ENCODE measurements around the gene TNP2. TPM values are rescaled to one million over a fixed set of nuclear protein-coding genes. Genes with fewer than 3 reads are reported as not detected.

TNP2 gene
- polyA plus RNA-seq, 6 donors from 2014 or later, result not detected

DNA sequence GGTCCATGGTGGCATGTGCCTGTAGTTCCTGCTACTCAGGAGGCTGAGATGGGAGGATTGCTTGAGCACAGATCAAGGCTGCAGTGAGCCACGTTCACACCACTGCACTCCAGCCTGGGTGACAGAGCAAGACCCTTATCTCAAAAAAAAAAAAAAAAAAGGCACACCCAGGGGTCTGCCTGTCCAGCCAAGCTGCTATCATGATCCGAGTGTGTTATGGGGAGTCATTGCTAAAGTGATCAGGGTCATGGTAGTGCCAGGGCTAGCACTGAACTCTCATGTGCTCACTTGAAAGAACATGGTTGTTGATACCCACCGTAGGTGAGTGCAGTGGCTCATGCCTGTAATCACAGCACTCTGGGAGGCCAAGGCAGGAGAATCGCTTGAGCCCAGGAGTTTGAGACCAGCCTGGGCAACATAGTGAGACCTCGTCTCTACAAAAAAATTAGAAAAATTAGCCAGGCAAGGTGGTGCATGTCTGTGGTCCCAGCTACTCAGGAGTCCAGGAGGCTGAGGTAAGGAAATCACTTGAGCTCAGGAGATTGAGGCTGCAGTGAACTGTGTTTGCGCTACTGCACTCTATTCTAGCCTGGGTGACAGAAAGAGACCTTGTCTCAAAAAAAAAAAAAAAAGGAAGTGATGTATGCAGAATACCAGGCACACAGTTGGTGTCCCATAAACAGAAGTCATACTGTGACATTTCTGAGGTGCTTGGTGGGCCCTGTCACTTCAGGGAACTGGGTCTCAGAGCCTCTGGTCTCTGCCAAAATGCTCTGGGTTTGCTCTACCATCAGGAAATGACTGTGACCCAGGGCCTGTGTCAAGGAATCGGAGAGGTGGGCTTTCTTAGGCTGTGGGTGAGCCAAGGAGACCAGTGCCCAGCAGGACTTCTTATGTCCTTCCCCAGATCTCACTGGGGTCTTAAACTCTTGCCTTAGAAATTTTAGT, 9.8 kb upstream of the TNP2 start:
- H3K4me3 Mint-ChIP-seq, result peak overlapping the region in 2 of 8 donors; percentile 21 to 35
- peaks cover 7 to 26% (median 18%) of the 10 kb centered on the region in 3 donors for H3K4me1 Mint-ChIP-seq
- ATAC-seq (ENCODE audit: low read depth in 2 of 2) (peak; percentile 93 to 94), DNase-seq (peak; percentile 19)
- H3K27me3 Mint-ChIP-seq, result peaks cover 0 to 8% (median 0%) of the 10 kb centered on the region in 3 donors
- peak overlapping the region; percentile 36 to 87 (median 78) for H3K27ac Mint-ChIP-seq
- H3K9me3 Mint-ChIP-seq, result peaks cover 0 to 2% (median 0%) of the 10 kb centered on the region in 7 donors
- no peaks in the 10 kb centered on the region for H3K36me3 Mint-ChIP-seq

DNA sequence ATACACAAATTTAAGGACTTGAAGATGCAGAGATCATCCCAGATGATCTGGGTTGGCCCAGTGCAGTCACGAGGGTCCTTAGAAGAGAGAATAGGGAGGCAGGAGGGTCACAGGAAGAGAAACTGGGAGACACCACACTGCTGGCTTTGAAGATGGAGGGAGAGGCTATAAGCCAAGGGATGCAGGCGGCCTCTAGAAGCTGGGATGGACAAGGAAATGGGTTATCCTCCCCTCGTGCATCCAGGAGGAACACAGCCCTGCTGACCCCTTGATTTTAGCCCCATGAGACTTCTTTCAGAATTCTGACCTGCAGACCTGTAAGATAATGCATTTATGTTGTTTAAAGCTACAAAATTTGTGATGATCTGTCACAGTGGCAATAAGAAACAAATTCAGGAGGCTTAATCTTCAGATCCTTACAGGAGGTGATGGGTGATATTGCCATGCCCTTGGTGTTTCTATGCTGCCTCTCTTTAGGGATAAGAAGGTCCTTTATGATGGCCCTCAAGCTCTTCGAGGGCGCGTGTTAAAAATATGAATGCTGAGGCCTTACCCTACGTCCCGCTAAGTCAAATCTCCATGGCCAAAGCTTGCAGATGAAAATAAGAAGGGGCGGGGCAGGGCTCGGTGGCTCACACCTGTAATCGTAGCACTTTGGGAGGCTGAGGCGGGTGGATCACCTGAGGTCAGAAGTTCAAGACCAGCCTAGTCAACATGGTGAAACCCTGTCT, 8.6 kb upstream of the TNP2 start:
- Mint-ChIP-seq H3K4me1 (peaks cover 7 to 26% (median 18%) of the 10 kb centered on the region in 3 donors), H3K9me3 (peaks cover 0 to 2% (median 0%) of the 10 kb centered on the region in 7 donors), H3K27me3 (peaks cover 0 to 8% (median 0%) of the 10 kb centered on the region in 3 donors), H3K36me3 (no peaks in the 10 kb centered on the region), H3K27ac (no peak overlapping the region), H3K4me3 (peak overlapping the region in 1 of 8 donors; percentile 32)
- no peak for ATAC-seq (ENCODE audit: low read depth in 2 of 2)
- DNase-seq, result no peak

DNA sequence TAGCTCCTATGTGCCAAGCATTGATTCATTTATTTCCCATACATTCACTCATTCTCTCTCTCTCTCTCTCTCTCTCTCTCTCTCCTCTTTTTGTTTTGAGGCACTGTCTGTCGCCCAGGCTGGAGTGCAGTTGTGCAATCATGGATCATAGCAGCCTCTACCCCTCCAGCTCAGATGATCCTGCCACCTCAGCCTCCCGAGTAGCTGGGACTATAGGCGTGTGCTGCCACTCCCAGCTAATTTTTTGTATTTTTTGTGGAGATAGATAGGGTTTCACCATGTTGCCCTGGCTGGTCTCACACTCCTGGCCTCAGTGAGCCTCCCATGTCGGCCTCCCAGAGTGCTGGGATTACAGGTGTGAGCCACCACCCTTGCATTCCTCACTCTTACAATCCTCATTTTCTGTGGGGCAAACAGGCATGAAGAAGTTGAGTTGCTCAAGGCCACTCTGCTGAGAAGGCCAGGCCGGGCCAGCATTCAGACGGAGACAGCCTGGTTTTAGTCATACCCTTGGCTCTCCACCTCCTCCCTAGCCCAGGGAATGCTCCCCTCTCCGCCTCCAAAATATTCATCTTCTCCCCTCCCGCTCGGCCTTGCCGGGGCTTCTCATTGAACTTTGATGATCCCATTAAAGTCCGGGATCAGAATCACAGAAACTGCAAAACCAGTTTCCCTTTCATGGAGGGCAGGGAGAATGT, 7.9 kb upstream of the TNP2 start:
- peaks cover 7 to 26% (median 18%) of the 10 kb centered on the region in 3 donors for H3K4me1 Mint-ChIP-seq
- H3K4me3 Mint-ChIP-seq, result peak overlapping the region in 1 of 8 donors; percentile 32
- H3K27me3 Mint-ChIP-seq, result peaks cover 0 to 8% (median 0%) of the 10 kb centered on the region in 3 donors
- peak overlapping the region in 1 of 6 donors; percentile 77 for H3K27ac Mint-ChIP-seq
- ATAC-seq (ENCODE audit: low read depth in 2 of 2) (no peak), DNase-seq (no peak)
- H3K9me3 Mint-ChIP-seq, result peaks cover 0 to 2% (median 0%) of the 10 kb centered on the region in 7 donors
- H3K36me3 Mint-ChIP-seq, result no peaks in the 10 kb centered on the region

DNA sequence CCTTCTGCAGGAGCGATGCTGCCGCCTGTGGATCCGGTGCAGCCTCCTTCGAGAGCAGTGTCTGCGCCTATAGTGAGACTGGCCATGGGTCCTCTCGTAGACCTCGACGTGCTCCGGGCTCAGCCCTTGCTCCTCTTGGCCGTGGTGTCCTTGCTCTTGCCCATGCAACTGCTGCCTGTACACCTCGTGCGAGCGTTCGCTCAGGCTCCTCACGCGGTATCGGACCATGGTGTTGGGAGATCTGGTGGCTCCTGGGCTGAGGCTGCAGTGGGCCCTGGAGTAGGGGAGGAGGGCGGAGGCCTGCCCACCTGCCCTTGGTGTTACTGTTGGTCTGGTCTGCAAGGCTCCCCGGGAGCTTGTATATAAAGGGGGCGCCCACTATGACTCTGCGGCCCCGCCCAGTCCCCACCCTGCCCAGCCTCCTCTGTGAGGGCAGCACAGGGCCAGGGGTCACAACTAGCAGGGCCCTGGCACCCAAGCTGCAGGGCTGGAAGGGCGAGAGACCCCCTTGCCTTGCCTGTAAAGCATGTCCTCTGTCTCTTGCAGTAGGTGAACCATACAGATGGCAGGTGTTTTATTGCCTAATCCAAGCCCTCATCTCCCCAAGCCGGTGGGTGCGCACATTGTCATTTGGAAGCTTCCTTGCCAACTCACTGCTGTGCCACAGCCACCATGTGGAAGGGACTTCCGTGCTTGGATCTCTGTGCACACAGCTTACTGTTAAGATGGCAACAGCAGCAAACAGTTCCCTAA, 7.2 kb upstream of the TNP2 start, which contains the start of gene PRM2:
Gene PRM2, minus strand, starts transcription at position 338 of the 753 bp plus-strand sequence. Its CDS starts 110 bp downstream, at position 228.
- Mint-ChIP-seq H3K27ac (peak within 1 kb of the TSS in 1 of 6 donors; percentile 77), H3K4me1 (peaks cover 7 to 25% (median 18%) of the 10 kb centered on the region in 3 donors), H3K4me3 (no peak within 1 kb of the TSS), H3K9me3 (peaks cover 0 to 2% (median 0%) of the 10 kb centered on the region in 7 donors), H3K36me3 (no peaks in the 10 kb centered on the region), H3K27me3 (peaks cover 0 to 8% (median 0%) of the 10 kb centered on the region in 3 donors)
- no peak for DNase-seq
- ATAC-seq (ENCODE audit: low read depth in 2 of 2), result no peak

DNA sequence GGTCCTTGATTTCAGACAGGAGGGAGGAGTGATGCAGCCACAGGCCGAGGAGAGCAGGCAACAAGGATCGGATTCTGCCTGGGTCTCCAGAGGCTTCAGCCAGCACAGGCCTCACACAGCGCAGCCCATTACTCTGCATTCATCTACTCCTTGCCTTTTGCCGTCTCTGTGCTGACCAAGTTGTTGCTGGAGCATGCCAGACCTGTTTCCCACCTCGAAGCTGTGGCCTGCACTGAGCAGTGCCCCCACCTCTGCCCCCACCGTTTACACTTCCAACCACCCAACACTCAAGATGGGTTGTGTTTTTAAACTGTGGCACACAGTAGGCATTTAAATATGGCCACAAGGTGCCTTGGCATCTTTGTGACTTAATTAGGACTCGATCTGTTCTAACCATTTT, 5.8 kb upstream of the TNP2 start:
- H3K27ac Mint-ChIP-seq, result no peak overlapping the region
- H3K9me3 Mint-ChIP-seq, result peaks cover 0 to 3% (median 0%) of the 10 kb centered on the region in 7 donors
- no peak for DNase-seq
- no peak for ATAC-seq (ENCODE audit: low read depth in 2 of 2)
- peaks cover 11 to 22% (median 16%) of the 10 kb centered on the region in 3 donors for H3K4me1 Mint-ChIP-seq
- H3K27me3 Mint-ChIP-seq, result peaks cover 0 to 8% (median 0%) of the 10 kb centered on the region in 3 donors
- no peak overlapping the region for H3K4me3 Mint-ChIP-seq
- no peaks in the 10 kb centered on the region for H3K36me3 Mint-ChIP-seq

DNA sequence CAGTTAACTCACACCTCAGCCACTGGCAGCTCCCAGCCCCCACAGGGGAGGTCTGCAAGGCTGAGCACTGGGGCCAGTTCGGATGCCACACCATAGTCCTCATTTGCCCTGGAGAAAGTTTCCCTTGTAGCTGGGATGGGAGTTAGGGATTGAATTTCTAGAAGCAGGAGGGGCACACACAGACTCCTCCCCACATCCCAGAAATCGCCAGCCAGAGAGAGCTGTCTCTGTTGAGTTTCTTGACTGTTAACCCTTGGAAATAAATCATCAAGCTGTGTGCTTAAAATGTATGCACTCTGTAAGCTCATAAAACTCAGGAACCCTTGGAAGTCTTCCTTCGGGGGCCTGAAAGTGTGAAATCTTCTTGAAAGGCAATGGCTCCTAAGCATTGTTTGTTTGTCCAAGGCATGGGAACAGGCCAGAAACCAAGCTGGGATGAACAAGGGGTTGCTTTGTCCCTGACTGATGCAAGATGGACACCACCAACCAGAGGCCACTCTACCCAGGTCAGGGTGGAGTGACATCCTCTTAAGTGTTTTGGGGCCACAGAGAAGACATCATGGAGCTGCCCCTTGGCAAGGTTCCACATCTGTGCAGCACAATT, 4.7 kb upstream of the TNP2 start:
- Mint-ChIP-seq H3K4me3 (no peak overlapping the region), H3K36me3 (no peaks in the 10 kb centered on the region), H3K27ac (peak overlapping the region in 1 of 6 donors; percentile 54), H3K9me3 (peaks cover 0 to 3% (median 0%) of the 10 kb centered on the region in 7 donors), H3K4me1 (peaks cover 4 to 11% (median 5%) of the 10 kb centered on the region in 3 donors), H3K27me3 (peaks cover 0 to 8% (median 0%) of the 10 kb centered on the region in 3 donors)
- ATAC-seq (ENCODE audit: low read depth in 2 of 2) (no peak), DNase-seq (no peak)

DNA sequence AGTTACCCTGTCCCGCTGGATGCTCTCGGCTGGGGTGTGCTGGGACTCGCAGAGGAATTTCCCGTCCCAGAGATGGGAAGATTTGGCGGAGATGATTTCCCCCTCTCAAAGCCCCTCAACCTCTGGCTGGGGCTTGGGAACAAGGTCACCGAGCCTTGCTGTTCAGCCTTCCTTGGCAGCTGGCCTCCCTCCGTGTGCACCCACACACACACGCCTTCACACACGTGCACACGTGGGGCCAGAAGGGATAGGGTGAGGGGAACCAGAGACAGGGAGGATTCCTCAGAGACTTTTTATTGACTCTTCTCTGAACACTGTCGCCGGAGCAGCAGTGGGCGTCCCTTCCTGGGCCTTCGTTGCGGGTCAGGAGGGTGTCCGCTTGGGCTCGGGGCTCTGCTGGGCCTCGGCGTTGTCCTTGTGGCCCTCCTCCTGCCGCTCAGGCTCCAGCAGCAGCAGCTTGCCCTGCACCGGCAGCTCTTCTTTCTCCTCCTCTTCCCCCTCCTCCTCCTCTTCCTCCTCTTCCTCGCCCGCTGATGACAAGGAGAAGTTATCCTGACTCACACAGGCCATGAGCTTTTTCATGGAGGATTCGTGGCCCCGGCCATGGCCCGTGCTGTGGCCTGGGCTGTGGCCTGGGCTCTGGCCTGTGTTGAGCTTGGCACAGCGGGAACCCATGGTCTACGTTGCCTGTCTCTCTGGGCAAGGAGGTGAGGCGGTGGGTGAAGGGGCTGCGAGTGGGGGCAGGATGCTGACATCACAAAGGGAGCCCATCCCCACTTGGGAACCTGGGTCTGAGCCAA, 4.0 kb upstream of the TNP2 start, which contains the start of gene PRM3:
Gene PRM3, minus strand, starts transcription at position 709 of the 800 bp plus-strand sequence. Its CDS starts 34 bp downstream, at position 675.
- H3K9me3 Mint-ChIP-seq, result peaks cover 0 to 4% (median 0%) of the 10 kb centered on the region in 7 donors
- peaks cover 0 to 5% (median 4%) of the 10 kb centered on the region in 3 donors for H3K4me1 Mint-ChIP-seq
- no peak for DNase-seq

DNA sequence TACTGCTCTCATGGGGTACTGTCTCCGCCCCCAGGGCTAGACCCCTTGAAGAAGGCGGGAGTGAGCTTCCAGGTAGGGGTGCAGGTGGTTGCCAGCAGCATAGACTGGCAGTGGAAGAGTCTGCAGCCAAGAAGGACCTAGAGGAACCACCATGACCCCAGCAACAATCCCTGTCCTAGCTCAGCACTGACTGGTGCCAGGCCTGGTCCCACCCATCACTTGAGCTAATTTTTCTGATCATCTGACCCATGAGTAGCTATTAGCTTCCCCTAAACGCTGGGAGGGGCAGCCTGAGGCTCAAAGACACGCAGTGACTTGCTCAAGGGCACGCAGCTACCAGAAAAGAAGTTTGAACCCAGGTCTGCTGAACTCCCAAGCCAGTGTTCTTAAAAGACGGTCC, 3.4 kb upstream of the TNP2 start:
- H3K27me3 Mint-ChIP-seq, result peaks cover 0 to 8% (median 0%) of the 10 kb centered on the region in 3 donors
- peaks cover 0 to 5% (median 2%) of the 10 kb centered on the region in 3 donors for H3K4me1 Mint-ChIP-seq
- DNase-seq (no peak), ATAC-seq (ENCODE audit: low read depth in 2 of 2) (no peak)
- peaks cover 0 to 4% (median 0%) of the 10 kb centered on the region in 7 donors for H3K9me3 Mint-ChIP-seq
- no peak overlapping the region for H3K27ac Mint-ChIP-seq
- no peak overlapping the region for H3K4me3 Mint-ChIP-seq
- H3K36me3 Mint-ChIP-seq, result no peaks in the 10 kb centered on the region

More for the DNA sequence above, 4.0 kb upstream of the TNP2 start, which contains the start of gene PRM3:
- Mint-ChIP-seq H3K27ac (peak within 1 kb of the TSS in 1 of 6 donors; percentile 54), H3K27me3 (peaks cover 0 to 8% (median 0%) of the 10 kb centered on the region in 3 donors), H3K36me3 (no peaks in the 10 kb centered on the region), H3K4me3 (no peak within 1 kb of the TSS)
- ATAC-seq (ENCODE audit: low read depth in 2 of 2), result no peak

DNA sequence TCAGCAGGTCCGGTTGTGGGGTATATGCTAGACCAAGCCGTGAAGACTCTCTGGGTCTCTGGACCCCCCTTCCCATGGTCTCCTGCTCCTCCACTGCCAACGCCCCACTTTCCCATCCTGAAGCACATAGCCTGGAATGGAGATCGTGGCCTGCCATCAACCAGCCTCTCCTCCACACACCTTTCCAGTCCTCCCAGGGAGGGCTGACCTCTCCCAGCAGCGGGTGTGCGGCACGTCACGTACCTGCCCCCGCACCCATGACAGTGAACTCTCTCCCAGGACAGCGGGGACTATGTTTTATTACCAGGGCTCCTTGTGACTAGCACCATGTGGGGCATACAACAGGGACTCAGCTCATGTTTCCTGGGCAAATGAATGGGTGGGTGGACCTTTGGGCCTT, 2.5 kb upstream of the TNP2 start:
- no peak overlapping the region for H3K27ac Mint-ChIP-seq
- ATAC-seq (ENCODE audit: low read depth in 2 of 2) (no peak), DNase-seq (no peak)
- peaks cover 0 to 4% (median 0%) of the 10 kb centered on the region in 7 donors for H3K9me3 Mint-ChIP-seq
- no peaks in the 10 kb centered on the region for H3K36me3 Mint-ChIP-seq
- no peak overlapping the region for H3K4me3 Mint-ChIP-seq
- H3K4me1 Mint-ChIP-seq, result peaks cover 0 to 5% (median 2%) of the 10 kb centered on the region in 3 donors
- H3K27me3 Mint-ChIP-seq, result peaks cover 0 to 2% (median 0%) of the 10 kb centered on the region in 3 donors

DNA sequence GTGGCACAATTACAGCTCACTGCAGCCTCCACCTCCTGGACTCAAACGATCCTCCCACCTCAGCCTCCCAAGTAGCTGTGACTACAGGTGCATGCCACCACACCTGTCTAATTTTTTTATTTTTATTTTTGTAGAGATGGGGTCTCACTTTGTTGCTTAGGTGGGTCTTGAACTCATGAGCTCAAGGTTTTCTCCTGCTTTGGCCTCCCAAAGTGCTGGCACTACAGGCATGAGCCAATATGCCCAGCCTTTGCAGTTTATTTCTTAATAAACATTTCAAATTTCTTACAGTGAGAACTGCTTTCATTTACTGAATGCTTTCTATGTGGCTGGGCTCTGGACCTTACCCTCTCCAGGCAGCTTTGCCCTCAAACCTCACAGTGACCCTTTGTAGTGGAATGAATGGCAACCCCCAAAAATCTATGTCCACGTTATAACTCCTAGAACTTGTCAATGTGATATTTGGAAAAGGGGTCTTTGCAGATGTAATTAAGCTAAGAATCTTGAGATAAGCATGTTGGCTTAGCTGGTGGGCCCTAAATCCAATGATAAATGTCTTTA, 1.6 kb upstream of the TNP2 start:
- no peaks in the 10 kb centered on the region for H3K27me3 Mint-ChIP-seq
- H3K36me3 Mint-ChIP-seq, result no peaks in the 10 kb centered on the region
- peaks cover 0 to 4% (median 0%) of the 10 kb centered on the region in 7 donors for H3K9me3 Mint-ChIP-seq
- DNase-seq (no peak), ATAC-seq (ENCODE audit: low read depth in 2 of 2) (no peak)
- H3K4me1 Mint-ChIP-seq, result peaks cover 0 to 5% (median 2%) of the 10 kb centered on the region in 3 donors
- H3K4me3 Mint-ChIP-seq, result no peak overlapping the region
- H3K27ac Mint-ChIP-seq, result peak overlapping the region in 1 of 6 donors; percentile 3

DNA sequence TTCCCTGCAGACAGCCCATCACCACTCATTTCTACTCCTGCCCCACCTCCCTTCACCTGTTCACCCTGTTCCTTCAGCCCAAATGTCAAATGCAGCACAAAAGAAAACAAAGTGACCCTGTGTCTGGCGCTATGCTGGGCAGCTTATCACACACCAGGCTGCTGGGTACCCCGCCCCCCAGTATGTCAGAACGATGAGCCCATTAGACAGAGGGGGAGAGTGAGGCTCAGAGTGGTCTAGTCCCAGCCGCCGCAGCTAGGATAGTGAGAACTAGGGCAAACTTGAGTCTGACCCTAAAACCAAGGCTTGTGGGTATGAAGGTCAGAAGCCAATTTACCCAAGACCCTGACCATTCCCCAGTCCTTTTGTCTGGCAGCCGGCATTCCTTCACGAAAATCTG, 4.0 kb downstream of the TNP2 start:
- ATAC-seq (ENCODE audit: low read depth in 2 of 2), result no peak
- Mint-ChIP-seq H3K27me3 (no peaks in the 10 kb centered on the region), H3K9me3 (peaks cover 0 to 4% (median 0%) of the 10 kb centered on the region in 7 donors), H3K4me1 (peaks cover 11 to 22% (median 21%) of the 10 kb centered on the region in 3 donors), H3K36me3 (no peaks in the 10 kb centered on the region), H3K4me3 (no peak overlapping the region), H3K27ac (no peak overlapping the region)
- no peak for DNase-seq
